CD4-positive, alpha-beta memory T cell (primary cell): ENCODE data around the gene HDHD5. TPM values are rescaled to one million over a fixed set of nuclear protein-coding genes. Genes with fewer than 3 reads are reported as not detected.
A peak's percentile ranks its signal among the peaks of the same experiment; 100 is the strongest.

Experiments
- CTCF ChIA-PET: fragments of 350-600 bp; sonication (Branson Sonifier 250); formaldehyde crosslinking; loops from one replicate; lab custom pipeline; 2021; ENCODE audit warnings: inconsistent platforms; ENCODE audit not compliant: partially characterized antibody; lab: Charles Lee
- POLR2A ChIA-PET: fragments of 350-600 bp; sonication (Branson Sonifier 250); formaldehyde crosslinking; loops from one replicate; lab custom pipeline; 2021; ENCODE audit not compliant: partially characterized antibody; lab: Charles Lee
- DNase-seq, 5 donors: peaks; one replicate each; pipeline versions ENCODE4 v3.0.0 to v3.0.0-alpha.2; 2020 to 2022; ENCODE audit warnings: mixed read lengths in 1 of 5
- H3K27ac ChIP-seq: one replicate; pipeline ENCODE4 v1.7.0; 2013; ENCODE audit warnings: low read depth, low read length
- H3K27me3 ChIP-seq: 2 replicates; pipeline ENCODE4 v1.7.0; 2013; ENCODE audit warnings: mild to moderate bottlenecking, low read length, moderate library complexity; ENCODE audit not compliant: insufficient read depth
- H3K36me3 ChIP-seq: 2 replicates; pipeline ENCODE4 v1.7.0; 2013; ENCODE audit warnings: mild to moderate bottlenecking, low read length, moderate library complexity; ENCODE audit not compliant: insufficient read depth
- H3K4me1 ChIP-seq: 2 replicates; pipeline ENCODE4 v1.7.0; 2013; ENCODE audit warnings: mild to moderate bottlenecking, low read length, moderate library complexity; ENCODE audit not compliant: insufficient read depth
- H3K4me3 ChIP-seq, 2 donors: one replicate each; pipeline ENCODE4 v1.7.0; 2013; ENCODE audit warnings: low read length in 2 of 2, mild to moderate bottlenecking in 1 of 2
- H3K9me3 ChIP-seq, 2 donors: one replicate each; pipeline ENCODE4 v1.7.0; 2013; ENCODE audit warnings: low read length in 2 of 2, control low read depth in 1 of 2; ENCODE audit not compliant: control insufficient read depth in 1 of 2
- H3K27ac Mint-ChIP-seq, 7 donors: one replicate each; pipeline ENCODE4 v1.8.0; 2020 to 2021; ENCODE audit warnings: mixed read lengths in 7 of 7, mild to moderate bottlenecking in 6 of 7, inconsistent platforms in 3 of 7, moderate library complexity in 3 of 7
- H3K27me3 Mint-ChIP-seq, 2 donors: one replicate each; pipeline ENCODE4 v1.8.0; 2020 to 2021; ENCODE audit warnings: mixed read lengths in 2 of 2
- H3K36me3 Mint-ChIP-seq, 2 donors: one replicate each; pipeline ENCODE4 v1.8.0; 2020 to 2021; ENCODE audit warnings: mixed read lengths in 2 of 2, inconsistent platforms in 1 of 2, mild to moderate bottlenecking in 1 of 2
- H3K4me1 Mint-ChIP-seq, 4 donors: one replicate each; pipeline ENCODE4 v1.8.0; 2020 to 2021; ENCODE audit warnings: mixed read lengths in 4 of 4, mild to moderate bottlenecking in 1 of 4
- H3K4me3 Mint-ChIP-seq, 8 donors: one replicate each; pipeline ENCODE4 v1.8.0; 2020 to 2021; ENCODE audit warnings: mixed read lengths in 8 of 8, mild to moderate bottlenecking in 7 of 8, moderate library complexity in 6 of 8, inconsistent platforms in 3 of 8
- H3K9me3 Mint-ChIP-seq, 8 donors: one replicate each; pipeline ENCODE4 v1.8.0; 2020 to 2021; ENCODE audit warnings: mixed read lengths in 8 of 8, mild to moderate bottlenecking in 5 of 8, inconsistent platforms in 3 of 8, moderate library complexity in 1 of 8
- intact Hi-C: fragments of 100-400 bp; cut with micrococcal nuclease; formaldehyde crosslinking; loops from one replicate; pipeline ENCODE4 v1.15.1; 2023
- polyA plus RNA-seq, 2 donors: library from polyadenylated mRNA; unstranded; fragments of 300-500 nt; fragmentation: Illumina TruSeq; gene quantifications; one replicate each; pipeline ENCODE4 v1.2.3, GENCODE V29; 2021
- total RNA-seq, 2 experiments: library from RNA; stranded (reverse); gene quantifications; one replicate each; pipeline ENCODE4 v1.2.3, GENCODE V29; 2021

The HDHD5 gene
- total and polyA plus RNA-seq, 4 experiments from 2014 or later, result 23.1 to 86.7 (median 37.4) TPM

- Histone ChIP-seq H3K9me3 (no peaks in the 10 kb centered on the region), H3K4me1 (peaks cover 94% of the 10 kb centered on the region), H3K4me3 (no peak overlapping the region), H3K27ac (no peak overlapping the region), H3K27me3 (no peaks in the 10 kb centered on the region), H3K36me3 (peaks cover 26% of the 10 kb centered on the region)
- Mint-ChIP-seq H3K27ac (peak overlapping the region in 5 of 7 donors; percentile 12 to 86 (median 59)), H3K9me3 (no peaks in the 10 kb centered on the region), H3K4me1 (peaks cover 69 to 100% (median 83%) of the 10 kb centered on the region in 4 donors), H3K36me3 (peaks cover 28 to 44% of the 10 kb centered on the region in 2 donors), H3K27me3 (no peaks in the 10 kb centered on the region), H3K4me3 (peak overlapping the region in 3 of 8 donors; percentile 15 to 49 (median 22))
- ChIA-PET CTCF (interaction anchor here (0.8 to 2.3 kb wide), 5 partner anchors 9 to 482 kb away, joined by 3 to 7 read pairs (median 5); no protein-coding TSS in a partner anchor), POLR2A (interaction anchor here (0.9 to 6.3 kb wide), 3 partner anchors 10 to 62 kb away, joined by 3 to 75 read pairs (median 4); partner anchors contain the start of gene IL17RA)
- DNase-seq, result no peak
- intact Hi-C loops, result no loop called here
Observed at GRCh38 chr22:17096071-17096470, 63.0 kb downstream of the HDHD5 start.

GRCh38 chr22:17095538-17095937, 63.5 kb downstream of the HDHD5 start:
- H3K36me3 ChIP-seq, result peaks cover 21% of the 10 kb centered on the region

GRCh38 chr22:17093081-17093480, 66.0 kb downstream of the HDHD5 start:
- no peak for DNase-seq
- peak overlapping the region in 2 of 7 donors; percentile 46 to 48 for H3K27ac Mint-ChIP-seq
- Histone ChIP-seq H3K27ac (no peak overlapping the region), H3K9me3 (no peaks in the 10 kb centered on the region), H3K4me1 (peaks cover 94% of the 10 kb centered on the region), H3K27me3 (no peaks in the 10 kb centered on the region), H3K4me3 (no peak overlapping the region), H3K36me3 (peaks cover 6% of the 10 kb centered on the region)
- POLR2A ChIA-PET, result interaction anchor here (1.0 to 1.3 kb wide), 2 partner anchors 12 to 66 kb away, joined by 4 to 5 read pairs; partner anchors contain the start of gene HDHD5
- intact Hi-C loops, result no loop called here
- peaks cover 14 to 21% of the 10 kb centered on the region in 2 donors for H3K36me3 Mint-ChIP-seq
- H3K27me3 Mint-ChIP-seq, result no peaks in the 10 kb centered on the region
- peak overlapping the region in 4 of 8 donors; percentile 29 to 56 (median 50) for H3K4me3 Mint-ChIP-seq
- no peaks in the 10 kb centered on the region for H3K9me3 Mint-ChIP-seq
- CTCF ChIA-PET, result interaction anchor here (1.1 to 1.6 kb wide), 3 partner anchors 21 to 409 kb away, joined by 3 to 4 read pairs (median 3); no protein-coding TSS in a partner anchor
- peaks cover 64 to 99% (median 82%) of the 10 kb centered on the region in 4 donors for H3K4me1 Mint-ChIP-seq

More at GRCh38 chr22:17095538-17095937, 63.5 kb downstream of the HDHD5 start:
- intact Hi-C loops, result no loop called here
- H3K9me3 ChIP-seq, result no peaks in the 10 kb centered on the region
- POLR2A ChIA-PET, result interaction anchor here (0.7 to 6.3 kb wide), 3 partner anchors 9 to 63 kb away, joined by 3 to 75 read pairs (median 3); partner anchors contain the start of gene IL17RA
- Mint-ChIP-seq H3K4me1 (peaks cover 68 to 100% (median 84%) of the 10 kb centered on the region in 4 donors), H3K9me3 (no peaks in the 10 kb centered on the region), H3K27me3 (no peaks in the 10 kb centered on the region), H3K27ac (peak overlapping the region in 5 of 7 donors; percentile 55 to 86 (median 65)), H3K36me3 (peaks cover 28 to 42% of the 10 kb centered on the region in 2 donors), H3K4me3 (peak overlapping the region in 3 of 8 donors; percentile 22 to 49 (median 33))
- no peak overlapping the region for H3K4me3 ChIP-seq
- no peak overlapping the region for H3K27ac ChIP-seq
- DNase-seq, result no peak
- H3K4me1 ChIP-seq, result peaks cover 94% of the 10 kb centered on the region
- CTCF ChIA-PET, result interaction anchor here (0.8 to 2.3 kb wide), 6 partner anchors 8 to 76 kb away, joined by 3 to 7 read pairs (median 4); no protein-coding TSS in a partner anchor
- no peaks in the 10 kb centered on the region for H3K27me3 ChIP-seq

- Histone ChIP-seq H3K27ac (no peak overlapping the region), H3K9me3 (no peaks in the 10 kb centered on the region), H3K27me3 (no peaks in the 10 kb centered on the region), H3K4me1 (peaks cover 93% of the 10 kb centered on the region), H3K4me3 (no peak overlapping the region), H3K36me3 (peaks cover under 1% of the 10 kb centered on the region)
- H3K9me3 Mint-ChIP-seq, result no peaks in the 10 kb centered on the region
- no peaks in the 10 kb centered on the region for H3K27me3 Mint-ChIP-seq
- peak overlapping the region in 4 of 8 donors; percentile 36 to 59 (median 48) for H3K4me3 Mint-ChIP-seq
- intact Hi-C loops, result no loop called here
- H3K36me3 Mint-ChIP-seq, result peaks cover 14 to 20% of the 10 kb centered on the region in 2 donors
- H3K4me1 Mint-ChIP-seq, result peaks cover 58 to 99% (median 82%) of the 10 kb centered on the region in 4 donors
- peak overlapping the region in 2 of 7 donors; percentile 30 to 68 for H3K27ac Mint-ChIP-seq
- no peak for DNase-seq
- ChIA-PET POLR2A (interaction anchor here (1.5 kb wide), 1 partner anchor 26 kb away, joined by 3 read pairs; no protein-coding TSS in a partner anchor), CTCF (no interaction called here)
Observed at GRCh38 chr22:17091851-17092250, 67.2 kb downstream of the HDHD5 start.

- H3K27me3 ChIP-seq, result no peaks in the 10 kb centered on the region
- H3K36me3 ChIP-seq, result no peaks in the 10 kb centered on the region
- H3K9me3 Mint-ChIP-seq, result peaks cover 0 to 2% (median 0%) of the 10 kb centered on the region in 8 donors
- ChIA-PET POLR2A (interaction anchor here (1.7 to 1.9 kb wide), 2 partner anchors 8 to 45 kb away, joined by 3 to 12 read pairs; no protein-coding TSS in a partner anchor), CTCF (interaction anchor here (4.2 kb wide), 1 partner anchor 26 kb away, joined by 15 read pairs; no protein-coding TSS in a partner anchor)
- H3K4me1 Mint-ChIP-seq, result peaks cover 58 to 97% (median 83%) of the 10 kb centered on the region in 4 donors
- peaks cover 92% of the 10 kb centered on the region for H3K4me1 ChIP-seq
- H3K27ac ChIP-seq, result no peak overlapping the region
- H3K27me3 Mint-ChIP-seq, result no peaks in the 10 kb centered on the region
- peaks cover 14 to 25% of the 10 kb centered on the region in 2 donors for H3K36me3 Mint-ChIP-seq
- H3K4me3 ChIP-seq, result no peak overlapping the region
- intact Hi-C loops, result no loop called here
- DNase-seq, result no peak
- peak overlapping the region in 4 of 7 donors; percentile 2 to 52 (median 30) for H3K27ac Mint-ChIP-seq
- peak overlapping the region in 7 of 8 donors; percentile 5 to 58 (median 49) for H3K4me3 Mint-ChIP-seq
- H3K9me3 ChIP-seq, result no peaks in the 10 kb centered on the region
Observed at GRCh38 chr22:17090550-17090949, 68.5 kb downstream of the HDHD5 start.

Other genes with a start within 250 kb of the HDHD5 start
- gene GAB4, start 151.1 kb downstream of the HDHD5 start, total RNA-seq, result not detected
- not detected for gene GAB4, start 151.1 kb downstream of the HDHD5 start, polyA plus RNA-seq
- gene IL17RA, start 74.3 kb downstream of the HDHD5 start, total RNA-seq, result 10 to 100 TPM; 71.6 to 77.2 TPM
- gene IL17RA, start 74.3 kb downstream of the HDHD5 start, polyA plus RNA-seq, result 10 to 100 TPM; 19.8 to 39.9 TPM
- under 1 TPM in 1 of 2 experiments, not detected in 1; 0.12 TPM for gene TMEM121B, start 37.9 kb downstream of the HDHD5 start, total RNA-seq
- not detected for gene TMEM121B, start 37.9 kb downstream of the HDHD5 start, polyA plus RNA-seq
- gene ADA2, start 60.2 kb upstream of the HDHD5 start, total RNA-seq, result 100 to 1,000 TPM; 133 to 147 TPM
- gene ADA2, start 60.2 kb upstream of the HDHD5 start, polyA plus RNA-seq, result 10 to 100 TPM; 67.3 to 77.1 TPM
- gene CECR2, start 210.2 kb upstream of the HDHD5 start, total RNA-seq, result not detected
- not detected for gene CECR2, start 210.2 kb upstream of the HDHD5 start, polyA plus RNA-seq